K562 (cell line): ENCODE results near the gene NDRG4. TPM values are rescaled to one million over a fixed set of nuclear protein-coding genes. Genes with fewer than 3 reads are reported as not detected.

Experiments used
- ATF1 ChIP-seq, 2 experiments: fragments of 450-650 bp in 1 of 2; IDR thresholded peaks; 2 replicates each; pipeline ENCODE4 v1.6.1; 2016; ENCODE audit warnings: missing compliant biosample characterization in 1 of 2, missing genetic modification characterization in 1 of 2
- E2F8 ChIP-seq: fragments of 450-650 bp; IDR thresholded peaks from 2 replicates; pipeline ENCODE4 v1.7.1; 2018; ENCODE audit warnings: mild to moderate bottlenecking, low read depth; ENCODE audit not compliant: partially characterized antibody
- HNRNPK ChIP-seq: fragments of 200-400 bp; formaldehyde crosslinking; IDR thresholded peaks from one replicate; pipeline ENCODE4 v1.6.1; 2018; ENCODE audit warnings: mild to moderate bottlenecking, low read depth, low read length; ENCODE audit not compliant: poor library complexity, severe bottlenecking
- NFE2 ChIP-seq: IDR thresholded peaks from 2 replicates; pipeline ENCODE4 v1.6.1; 2014; ENCODE audit warnings: antibody characterized with exemption, low read depth
- RAD21 ChIP-seq, 2 experiments: fragments of 250-450 bp in 1 of 2; fragments of 450-650 bp in 1 of 2; sonication (Bioruptor Pico) in 1 of 2; formaldehyde crosslinking in 1 of 2; IDR thresholded peaks in 1 of 2; conservative IDR thresholded peaks in 1 of 2; 2 replicates each; pipeline versions ENCODE4 v1.4.0 to v1.8.0; 2020 to 2022; ENCODE audit warnings: mild to moderate bottlenecking in 2 of 2, moderate library complexity in 1 of 2
- RBM25 ChIP-seq: fragments of 200-400 bp; formaldehyde crosslinking; IDR thresholded peaks from 2 replicates; pipeline ENCODE4 v1.6.1; 2018; ENCODE audit warnings: low read length, low read depth, moderate library complexity; ENCODE audit not compliant: severe bottlenecking
- RFX5 ChIP-seq: IDR thresholded peaks from 2 replicates; pipeline ENCODE4 v1.6.1; 2011; ENCODE audit warnings: low read depth, mild to moderate bottlenecking, improper control_type of control experiment, low read length
- ZC3H4 ChIP-seq: sonication (generic); formaldehyde crosslinking; IDR thresholded peaks from 2 replicates; pipeline ENCODE4 v1.9.0; 2021; ENCODE audit warnings: missing genetic modification reagents, borderline replicate concordance
- polyA plus RNA-seq, 8 experiments: library from polyadenylated mRNA; depleted of rRNA in 4 of 8; stranded (reverse) in 5 of 8; unstranded in 3 of 8; fragments of >200 nt; fragmentation: Nextera tagmentation in 2 of 8; fragmentation: Illumina TruSeq in 1 of 8; extraction: Ambion mirVana in 2 of 8; extraction: Trizol in 1 of 8; gene quantifications; 2 replicates each; pipeline versions ENCODE4 v1.2.1 to v1.2.3, GENCODE V29; 2011 to 2014; ENCODE audit warnings: inconsistent platforms in 1 of 8, missing spikeins in 1 of 8
- total RNA-seq, 7 experiments: library from RNA; depleted of rRNA in 6 of 7; stranded (reverse); fragments of >200 nt in 6 of 7; fragmentation: Illumina TruSeq in 2 of 7; extraction: Trizol in 2 of 7; gene quantifications; 2 replicates each; pipeline versions ENCODE4 v1.2.1 to v1.2.3, GENCODE V29; 2011 to 2021; ENCODE audit warnings: low replicate concordance in 1 of 7
- TF ChIP-seq, protein P1 (sequence below): sonication (generic); formaldehyde crosslinking; IDR thresholded peaks from 2 replicates; pipeline ENCODE4 v1.8.1; 2023; ENCODE audit warnings: missing genetic modification reagents, mild to moderate bottlenecking, borderline replicate concordance
- TF ChIP-seq, protein P2 (sequence below): fragments of 200-800 bp; sonication (Bioruptor generic); IDR thresholded peaks from 2 replicates; pipeline ENCODE4 v1.6.1; 2017; ENCODE audit warnings: missing genetic modification characterization, missing compliant biosample characterization

NDRG4 gene
- total and polyA plus RNA-seq, 9 of the 15 experiments (the other 6 are each of a cell fraction or from before 2014, with no cell fraction given): 0.06 to 0.95 (median 0.28) TPM

- TF ChIP-seq, protein P1, sequence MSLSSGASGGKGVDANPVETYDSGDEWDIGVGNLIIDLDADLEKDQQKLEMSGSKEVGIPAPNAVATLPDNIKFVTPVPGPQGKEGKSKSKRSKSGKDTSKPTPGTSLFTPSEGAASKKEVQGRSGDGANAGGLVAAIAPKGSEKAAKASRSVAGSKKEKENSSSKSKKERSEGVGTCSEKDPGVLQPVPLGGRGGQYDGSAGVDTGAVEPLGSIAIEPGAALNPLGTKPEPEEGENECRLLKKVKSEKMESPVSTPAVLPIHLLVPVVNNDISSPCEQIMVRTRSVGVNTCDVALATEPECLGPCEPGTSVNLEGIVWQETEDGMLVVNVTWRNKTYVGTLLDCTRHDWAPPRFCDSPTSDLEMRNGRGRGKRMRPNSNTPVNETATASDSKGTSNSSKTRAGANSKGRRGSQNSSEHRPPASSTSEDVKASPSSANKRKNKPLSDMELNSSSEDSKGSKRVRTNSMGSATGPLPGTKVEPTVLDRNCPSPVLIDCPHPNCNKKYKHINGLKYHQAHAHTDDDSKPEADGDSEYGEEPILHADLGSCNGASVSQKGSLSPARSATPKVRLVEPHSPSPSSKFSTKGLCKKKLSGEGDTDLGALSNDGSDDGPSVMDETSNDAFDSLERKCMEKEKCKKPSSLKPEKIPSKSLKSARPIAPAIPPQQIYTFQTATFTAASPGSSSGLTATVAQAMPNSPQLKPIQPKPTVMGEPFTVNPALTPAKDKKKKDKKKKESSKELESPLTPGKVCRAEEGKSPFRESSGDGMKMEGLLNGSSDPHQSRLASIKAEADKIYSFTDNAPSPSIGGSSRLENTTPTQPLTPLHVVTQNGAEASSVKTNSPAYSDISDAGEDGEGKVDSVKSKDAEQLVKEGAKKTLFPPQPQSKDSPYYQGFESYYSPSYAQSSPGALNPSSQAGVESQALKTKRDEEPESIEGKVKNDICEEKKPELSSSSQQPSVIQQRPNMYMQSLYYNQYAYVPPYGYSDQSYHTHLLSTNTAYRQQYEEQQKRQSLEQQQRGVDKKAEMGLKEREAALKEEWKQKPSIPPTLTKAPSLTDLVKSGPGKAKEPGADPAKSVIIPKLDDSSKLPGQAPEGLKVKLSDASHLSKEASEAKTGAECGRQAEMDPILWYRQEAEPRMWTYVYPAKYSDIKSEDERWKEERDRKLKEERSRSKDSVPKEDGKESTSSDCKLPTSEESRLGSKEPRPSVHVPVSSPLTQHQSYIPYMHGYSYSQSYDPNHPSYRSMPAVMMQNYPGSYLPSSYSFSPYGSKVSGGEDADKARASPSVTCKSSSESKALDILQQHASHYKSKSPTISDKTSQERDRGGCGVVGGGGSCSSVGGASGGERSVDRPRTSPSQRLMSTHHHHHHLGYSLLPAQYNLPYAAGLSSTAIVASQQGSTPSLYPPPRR: no peak
- TF ChIP-seq ATF1 (CRISPR knock-in tag; IDR thresholded peaks at IDR 0.05) (no peak), ATF1 (tag; IDR thresholded peaks at IDR 0.05) (no peak), HNRNPK (no peak), E2F8 (no peak), NFE2 (peak; percentile 47; the same call in 1 of the 2 replicates), ZC3H4 (CRISPR knock-in tag) (no peak), RFX5 (no peak), RAD21 (CRISPR knock-in tag; conservative IDR thresholded peaks at IDR 0.05 in 1 of 2, IDR thresholded peaks at IDR 0.05 in 1 of 2) (no peak), RBM25 (no peak)
- TF ChIP-seq, protein P2, sequence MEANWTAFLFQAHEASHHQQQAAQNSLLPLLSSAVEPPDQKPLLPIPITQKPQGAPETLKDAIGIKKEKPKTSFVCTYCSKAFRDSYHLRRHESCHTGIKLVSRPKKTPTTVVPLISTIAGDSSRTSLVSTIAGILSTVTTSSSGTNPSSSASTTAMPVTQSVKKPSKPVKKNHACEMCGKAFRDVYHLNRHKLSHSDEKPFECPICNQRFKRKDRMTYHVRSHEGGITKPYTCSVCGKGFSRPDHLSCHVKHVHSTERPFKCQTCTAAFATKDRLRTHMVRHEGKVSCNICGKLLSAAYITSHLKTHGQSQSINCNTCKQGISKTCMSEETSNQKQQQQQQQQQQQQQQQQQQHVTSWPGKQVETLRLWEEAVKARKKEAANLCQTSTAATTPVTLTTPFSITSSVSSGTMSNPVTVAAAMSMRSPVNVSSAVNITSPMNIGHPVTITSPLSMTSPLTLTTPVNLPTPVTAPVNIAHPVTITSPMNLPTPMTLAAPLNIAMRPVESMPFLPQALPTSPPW (CRISPR knock-in tag): 0 out of 2 replicates have a peak, but pooled peaks have one; percentile 22
- TF ChIP-seq, all 486 proteins: peak for 9
Measured at GRCh38 chr16:58499615-58500351, at the start of gene NDRG4 (continued).
